SH-SY5Y (cell line): Measurements from ENCODE around the gene RAB10.

Experiments used
- GATA2 ChIP-seq: IDR thresholded peaks from 2 replicates; pipeline ENCODE4 v1.6.1; 2011; ENCODE audit warnings: mild to moderate bottlenecking, low read depth, low read length
- GATA3 ChIP-seq: IDR thresholded peaks from 2 replicates; pipeline ENCODE4 v1.6.1; 2011; ENCODE audit warnings: low read depth, mild to moderate bottlenecking, low read length, moderate library complexity

Gene RAB10

DNA sequence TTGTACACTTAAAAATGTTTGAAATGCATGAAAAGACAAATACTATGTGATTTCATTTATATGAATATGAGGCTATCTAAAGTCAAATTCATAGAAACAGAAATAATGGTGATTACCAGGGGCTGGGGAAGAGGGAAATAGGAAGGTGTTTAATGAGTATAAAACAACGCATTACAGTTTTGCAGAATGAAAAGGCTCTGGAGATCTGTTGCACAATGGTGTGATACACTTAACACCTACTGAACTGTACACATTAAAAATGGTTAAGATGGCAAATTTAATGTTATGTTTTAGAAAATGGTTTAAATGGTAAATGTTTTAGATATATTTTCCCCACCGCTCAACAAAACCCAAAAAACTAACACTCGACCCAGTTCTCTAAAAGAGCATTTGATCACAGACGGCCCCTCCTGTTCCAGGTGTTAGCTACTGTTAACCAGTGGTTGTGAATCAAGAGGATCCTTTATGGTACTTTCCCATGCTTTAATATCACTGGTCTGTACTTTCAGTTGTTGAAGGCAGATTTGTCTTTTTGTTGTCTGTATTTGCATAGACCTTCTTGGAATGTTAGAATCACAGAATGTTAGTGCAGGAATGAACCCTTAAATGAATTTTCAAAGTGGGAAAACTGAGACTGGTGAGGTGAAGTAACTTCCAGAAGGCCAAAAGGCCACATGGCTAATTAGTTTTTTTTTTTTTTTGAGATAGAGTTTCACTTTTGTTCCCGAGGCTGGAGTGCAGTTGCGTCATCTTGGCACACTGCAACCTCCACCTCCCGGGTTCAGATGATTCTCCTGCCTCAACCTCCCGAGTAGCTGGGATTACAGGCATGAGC is 10.2 kb downstream of the RAB10 start:
- TF ChIP-seq GATA3 (no peak), GATA2 (no peak)

- TF ChIP-seq GATA2 (no peak), GATA3 (no peak)
Observed at GRCh38 chr2:26048791-26049190, 14.9 kb downstream of the RAB10 start.

- TF ChIP-seq GATA3 (no peak), GATA2 (no peak)
Observed at GRCh38 chr2:26049641-26050040, 15.8 kb downstream of the RAB10 start.

DNA sequence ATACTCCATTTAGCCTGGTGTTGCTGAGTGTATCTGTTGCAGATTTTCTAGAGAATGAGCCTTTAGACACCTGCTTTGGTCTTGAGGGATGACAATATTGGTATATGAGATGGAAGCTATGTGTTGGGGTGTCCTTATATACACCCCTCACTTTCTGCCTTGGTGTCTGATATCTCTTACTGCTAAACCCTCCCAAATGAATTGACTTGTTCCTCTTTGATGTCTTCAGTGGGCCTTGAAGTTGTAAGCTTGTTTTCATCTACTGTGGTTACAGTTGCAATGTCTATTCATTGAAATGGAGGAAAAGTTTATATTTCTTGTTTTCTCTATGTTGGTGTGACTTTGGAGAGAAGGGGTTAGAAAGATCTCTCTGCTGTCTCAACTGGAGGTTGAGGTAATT is 18.9 kb downstream of the RAB10 start:
- TF ChIP-seq GATA2 (no peak), GATA3 (no peak)

DNA sequence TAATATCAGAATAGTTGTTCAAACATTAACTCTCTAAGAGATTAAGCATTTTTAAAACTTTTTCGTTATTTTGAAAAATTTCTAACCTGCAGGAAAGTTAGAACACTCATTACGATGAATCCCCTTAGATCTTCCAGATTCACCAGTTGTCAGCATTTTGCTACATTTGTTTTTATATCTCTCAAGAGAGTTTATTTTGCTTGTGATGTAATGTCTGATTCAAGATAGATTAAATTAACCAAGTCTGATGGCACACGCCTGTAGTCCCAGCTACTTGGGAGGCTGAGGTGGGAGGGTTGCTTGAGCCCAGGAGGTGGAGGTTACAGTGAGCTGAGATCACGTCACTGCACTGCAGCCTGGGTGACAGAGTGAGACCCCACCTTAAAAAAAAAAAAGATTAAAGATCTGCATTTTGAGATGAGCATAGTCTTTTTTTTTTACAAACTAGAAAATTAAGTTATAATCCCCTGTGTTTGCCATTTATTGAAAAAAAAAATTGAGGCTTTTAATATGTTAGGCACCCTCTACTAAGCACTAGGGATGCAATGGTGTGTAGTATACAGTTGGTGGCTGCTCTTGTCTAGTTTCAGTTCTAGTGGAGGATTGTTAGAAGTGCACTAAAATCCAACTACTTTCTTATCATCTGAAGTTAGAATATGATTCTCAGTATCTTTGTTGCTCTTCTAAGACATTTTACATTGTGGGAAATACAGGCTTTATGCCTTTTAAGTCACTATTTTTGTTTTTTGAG is 20.9 kb downstream of the RAB10 start:
- no peak for TF ChIP-seq GATA3
- no peak for TF ChIP-seq GATA2

- TF ChIP-seq GATA3, result no peak
- no peak for TF ChIP-seq GATA2
Observed at GRCh38 chr2:26058390-26058789, 24.5 kb downstream of the RAB10 start.

- TF ChIP-seq GATA3, result no peak
- no peak for TF ChIP-seq GATA2
Observed at GRCh38 chr2:26059542-26059941, 25.7 kb downstream of the RAB10 start.

DNA sequence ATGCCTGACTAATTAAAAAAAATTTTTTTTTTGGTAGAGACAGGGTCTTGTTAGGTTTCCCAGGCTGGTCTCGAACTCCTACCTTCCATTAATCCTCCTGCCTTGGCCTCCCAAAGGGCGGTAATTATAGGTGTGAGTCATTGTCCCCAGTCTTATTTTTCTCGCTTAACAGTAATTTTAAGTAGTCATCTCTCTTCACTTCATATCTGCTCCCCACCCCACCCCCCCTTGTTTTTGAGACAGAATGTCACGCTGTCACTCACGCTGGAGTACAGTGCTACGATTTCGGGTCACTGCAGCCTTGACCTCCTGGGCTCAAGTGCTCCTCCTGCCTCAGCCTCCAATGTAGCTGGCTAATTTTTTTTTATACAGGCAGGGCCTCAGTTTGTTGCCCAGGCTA is 27.7 kb downstream of the RAB10 start:
- TF ChIP-seq GATA2, result no peak
- TF ChIP-seq GATA3, result no peak

- TF ChIP-seq GATA2 (no peak), GATA3 (no peak)
Observed at GRCh38 chr2:26064846-26065245, 31.0 kb downstream of the RAB10 start.

DNA sequence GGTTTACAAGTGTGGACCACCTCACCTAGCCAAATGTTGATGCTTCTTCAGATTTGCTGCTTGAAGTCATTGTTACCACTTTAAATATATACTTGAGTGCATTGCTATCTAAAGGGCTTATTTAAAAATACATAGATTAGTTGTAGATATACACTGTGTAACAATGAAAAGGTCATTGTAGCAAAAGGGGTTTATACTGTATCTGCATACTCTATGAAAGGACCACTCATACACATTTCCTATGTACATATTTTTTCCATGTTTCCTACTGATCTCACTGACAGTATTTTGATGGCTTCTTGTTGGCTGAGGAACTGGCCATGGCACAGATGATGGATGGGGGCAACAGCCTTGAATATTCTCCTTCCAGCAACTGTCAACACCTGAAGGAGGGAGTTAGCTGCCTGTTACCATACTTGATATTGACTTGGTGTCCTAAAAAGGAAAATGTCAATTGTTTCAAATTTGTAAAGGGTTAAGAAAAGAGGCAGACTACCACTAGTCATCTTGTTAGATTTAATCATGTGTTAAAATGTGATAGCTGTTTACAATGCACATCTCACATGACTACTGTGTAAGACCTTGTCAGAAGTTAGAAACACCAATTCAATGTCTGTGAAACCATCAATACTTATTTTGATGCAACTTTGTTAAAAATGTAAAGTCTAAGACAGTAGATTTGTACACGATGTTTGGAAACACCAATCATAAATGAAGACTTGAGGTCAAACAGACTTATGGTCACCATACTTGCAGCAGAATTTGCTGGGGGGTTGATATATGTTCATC is 33.5 kb downstream of the RAB10 start:
- TF ChIP-seq GATA2 (no peak), GATA3 (no peak)

- TF ChIP-seq GATA3, result no peak
- no peak for TF ChIP-seq GATA2
Observed at GRCh38 chr2:26067980-26068507, 34.2 kb downstream of the RAB10 start.

DNA sequence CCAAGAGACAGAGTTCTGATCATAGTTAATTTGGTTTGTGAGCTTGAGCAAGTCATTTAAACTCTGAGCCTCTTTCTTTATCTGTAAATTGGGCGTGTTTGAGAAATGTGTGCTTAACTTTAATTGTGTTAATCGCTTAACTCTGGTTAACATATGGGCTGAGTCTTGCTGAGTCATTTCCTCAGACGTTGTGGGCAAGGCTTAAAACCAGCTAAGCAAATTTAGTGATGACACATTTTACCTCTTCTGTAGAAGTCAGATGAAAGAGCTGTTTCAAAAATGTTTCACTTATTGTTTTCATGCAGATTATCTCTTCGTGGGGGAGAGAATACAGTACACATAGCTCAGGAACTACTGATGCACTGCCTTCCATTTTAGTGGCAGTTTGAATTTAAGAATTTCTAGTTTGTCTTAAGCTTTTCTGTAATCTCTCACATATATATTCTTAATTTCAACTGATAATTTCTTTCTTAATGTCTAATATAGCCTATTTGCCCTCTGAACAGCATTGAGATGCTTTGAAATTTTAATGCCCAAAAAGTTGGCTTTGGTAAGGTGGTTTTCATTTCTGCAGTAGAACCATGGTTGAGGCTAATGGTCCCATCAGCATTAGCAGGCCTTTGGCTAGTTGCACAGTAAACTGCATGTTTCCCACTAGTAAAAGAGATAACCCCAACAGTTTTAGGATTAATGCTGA is 34.9 kb downstream of the RAB10 start:
- TF ChIP-seq GATA2 (no peak), GATA3 (no peak)

GRCh38 chr2:26070730-26071129 is 36.8 kb downstream of the RAB10 start:
- TF ChIP-seq GATA3, result no peak
- TF ChIP-seq GATA2, result no peak

GRCh38 chr2:26072925-26073768 is 39.3 kb downstream of the RAB10 start:
- TF ChIP-seq GATA3, result no peak
- TF ChIP-seq GATA2, result no peak

GRCh38 chr2:26073830-26074229 is 39.9 kb downstream of the RAB10 start:
- TF ChIP-seq GATA3 (no peak), GATA2 (no peak)
